HepG2 (cell line): Measurements from ENCODE around the gene RANBP3. TPM values are rescaled to one million over a fixed set of nuclear protein-coding genes. Genes with fewer than 3 reads are reported as not detected.
"Not testable (repeated sequence)": the region's sequence is repeated elsewhere in the genome, so short reads cannot be mapped to it uniquely, and the experiment has no call there.

Experiments used
- ATAC-seq: fragments of 200-7000 bp; cut with Tn5 transposase; 3 replicates; pipeline ENCODE4 v1.9.1; 2020; ENCODE audit warnings: mild to moderate bottlenecking, moderate library complexity
- BruUV-seq: library from RNA; stranded (reverse); fragments of 400-500 nt; replicated peaks from 2 replicates; lab custom pipeline; 2021; lab: Mats Ljungman, UMichigan
- CTCF ChIA-PET: fragments of 300-600 bp; formaldehyde crosslinking; extraction: SDS; loops from one replicate; lab custom pipeline; 2021; ENCODE audit warnings: low total read pairs, inconsistent platforms, low intra/inter-chr PET ratio; lab: Yijun Ruan, JAX
- POLR2A ChIA-PET: fragments of 350-600 bp; sonication (Branson Sonifier 250); formaldehyde crosslinking; loops from one replicate; lab custom pipeline; 2020; ENCODE audit warnings: antibody characterized with exemption, inconsistent platforms; lab: Yijun Ruan, JAX
- DNase-seq: peaks from one replicate; pipeline ENCODE4 v3.0.0-alpha.2; 2015; ENCODE audit warnings: low spot score
- FAIRE-seq: peaks from 3 replicates; lab custom pipeline; 2011; peaks lifted over from hg19 to GRCh38; lab: Jason Lieb, UNC
- H2AFZ ChIP-seq: one replicate; pipeline ENCODE4 v1.6.1; 2011; ENCODE audit warnings: low read length, inconsistent platforms
- H3K27ac ChIP-seq: fragments of 300-600 bp; 3 replicates; pipeline ENCODE4 v1.8.0; 2011; ENCODE audit warnings: mixed run types, mild to moderate bottlenecking, mixed read lengths, low read length, inconsistent platforms; ENCODE audit not compliant: insufficient read depth; ENCODE audit errors: extremely low read length
- H3K27me3 ChIP-seq, 2 experiments: fragments of 200-600 bp in 1 of 2; 2 replicates in 1 of 2; 3 replicates in 1 of 2; pipeline versions ENCODE4 v1.6.0 to v1.8.0; 2011; ENCODE audit warnings: low read length in 2 of 2, mild to moderate bottlenecking in 2 of 2, moderate library complexity in 2 of 2, inconsistent platforms in 1 of 2; ENCODE audit not compliant: insufficient read depth in 2 of 2, control insufficient read depth in 1 of 2
- H3K36me3 ChIP-seq, 2 experiments: fragments of 200-600 bp in 1 of 2; replicated peaks in 1 of 2; 2 replicates in 1 of 2; 3 replicates in 1 of 2; pipeline versions ENCODE4 v1.5.1 to v1.8.0; 2011; ENCODE audit warnings: low read length in 2 of 2, inconsistent platforms in 1 of 2; ENCODE audit not compliant: insufficient read depth in 2 of 2, control insufficient read depth in 1 of 2
- H3K4me1 ChIP-seq: 2 replicates; pipeline ENCODE4 v1.5.1; 2012; ENCODE audit warnings: low read length, inconsistent platforms; ENCODE audit not compliant: insufficient read depth
- H3K4me2 ChIP-seq: 2 replicates; pipeline ENCODE4 v1.6.0; 2011; ENCODE audit warnings: low read depth, low read length, inconsistent platforms
- H3K4me3 ChIP-seq, 3 experiments: fragments of 200-600 bp in 1 of 3; sonication (generic), shearing (Covaris generic) in 1 of 3; replicated peaks in 1 of 3; 2 replicates each; pipeline ENCODE4 v1.5.1; 2011 to 2016; ENCODE audit warnings: low read length in 3 of 3, inconsistent platforms in 2 of 3, low read depth in 2 of 3, mild to moderate bottlenecking in 2 of 3, control low read depth in 1 of 3, mixed read lengths in 1 of 3; ENCODE audit not compliant: insufficient read depth in 1 of 3
- H3K79me2 ChIP-seq: one replicate; pipeline ENCODE4 v1.6.1; 2011; ENCODE audit warnings: low read length, inconsistent platforms; ENCODE audit not compliant: insufficient read depth
- H3K9ac ChIP-seq: 2 replicates; pipeline ENCODE4 v1.6.0; 2011; ENCODE audit warnings: mild to moderate bottlenecking, low read depth, low read length, inconsistent platforms; ENCODE audit not compliant: insufficient read depth
- H3K9me3 ChIP-seq: 2 replicates; pipeline ENCODE4 v1.5.1; 2012; ENCODE audit warnings: mild to moderate bottlenecking, low read length
- H4K20me1 ChIP-seq: 2 replicates; pipeline ENCODE4 v1.6.0; 2011; ENCODE audit warnings: inconsistent platforms, mild to moderate bottlenecking, low read length, moderate library complexity; ENCODE audit not compliant: insufficient read depth
- MAF1 ChIP-seq: sonication (generic); formaldehyde crosslinking; IDR thresholded peaks from 2 replicates; pipeline ENCODE4 v1.5.0; 2020; ENCODE audit warnings: missing genetic modification reagents, borderline replicate concordance
- NAIF1 ChIP-seq: sonication (generic); formaldehyde crosslinking; IDR thresholded peaks from 2 replicates; pipeline ENCODE4 v1.5.0; 2020; ENCODE audit warnings: mild to moderate bottlenecking, missing genetic modification reagents, borderline replicate concordance
- SALL2 ChIP-seq: sonication (generic); formaldehyde crosslinking; IDR thresholded peaks from 2 replicates; pipeline ENCODE4 v1.8.1; 2023; ENCODE audit warnings: mild to moderate bottlenecking, missing genetic modification reagents, inconsistent platforms
- ZNF879 ChIP-seq: sonication (generic); formaldehyde crosslinking; IDR thresholded peaks from 2 replicates; pipeline ENCODE4 v1.8.1; 2023; ENCODE audit warnings: missing genetic modification reagents
- WGBS: methylation state at CpG from one replicate; pipeline ENCODE4 v1.1.6; 2017; ENCODE audit warnings: low lambda C conversion rate; 5-methylcytosine and 5-hydroxymethylcytosine counted together
- in situ Hi-C: cut with HindIII; loops from 2 replicates; pipeline ENCODE4 v1.10.0; 2017; ENCODE audit warnings: low pct_unique_long_range_greater_than_20kb; ENCODE audit not compliant: extremely low pct_ligation_motif_present
- intact Hi-C: fragments of 100-400 bp; cut with micrococcal nuclease; formaldehyde crosslinking; loops from one replicate; pipeline ENCODE4 v1.10.0; 2022; ENCODE audit not compliant: unreplicated experiment
- polyA plus RNA-seq, 8 experiments: library from polyadenylated mRNA; depleted of rRNA in 3 of 8; stranded (reverse) in 7 of 8; unstranded in 1 of 8; fragments of >200 nt; fragmentation: Illumina TruSeq in 4 of 8; extraction: Trizol in 4 of 8; gene quantifications; 2 replicates each; pipeline versions ENCODE4 v1.2.1 to v1.2.3, GENCODE V29; 2011 to 2016; ENCODE audit warnings: low read depth in 4 of 8, missing spikeins in 1 of 8, mixed read lengths in 1 of 8; ENCODE audit not compliant: insufficient read depth in 1 of 8
- total RNA-seq, 5 experiments: library from RNA; depleted of rRNA; stranded (reverse); fragments of >200 nt; fragmentation: Illumina TruSeq; extraction: Trizol; gene quantifications; 2 replicates each; pipeline ENCODE4 v1.2.3, GENCODE V29; 2016; ENCODE audit warnings: low read depth in 1 of 5
- TF ChIP-seq, protein P1 (sequence below): sonication (generic); formaldehyde crosslinking; IDR thresholded peaks from 2 replicates; pipeline ENCODE4 v1.5.0; 2020; ENCODE audit warnings: mild to moderate bottlenecking, missing genetic modification reagents
- TF ChIP-seq, protein P2 (sequence below): sonication (generic); formaldehyde crosslinking; IDR thresholded peaks from 2 replicates; pipeline ENCODE4 v1.5.1; 2020; ENCODE audit warnings: missing genetic modification reagents, mild to moderate bottlenecking, borderline replicate concordance
- TF ChIP-seq, protein P3 (sequence below): sonication (generic); formaldehyde crosslinking; IDR thresholded peaks from 2 replicates; pipeline ENCODE4 v1.8.1; 2023; ENCODE audit warnings: missing genetic modification reagents, inconsistent platforms, borderline replicate concordance

The RANBP3 gene
- total and polyA plus RNA-seq, 2 of the 13 experiments (the other 11 are each of a cell fraction or from before 2014, with no cell fraction given), result 39.5 to 149 TPM

DNA sequence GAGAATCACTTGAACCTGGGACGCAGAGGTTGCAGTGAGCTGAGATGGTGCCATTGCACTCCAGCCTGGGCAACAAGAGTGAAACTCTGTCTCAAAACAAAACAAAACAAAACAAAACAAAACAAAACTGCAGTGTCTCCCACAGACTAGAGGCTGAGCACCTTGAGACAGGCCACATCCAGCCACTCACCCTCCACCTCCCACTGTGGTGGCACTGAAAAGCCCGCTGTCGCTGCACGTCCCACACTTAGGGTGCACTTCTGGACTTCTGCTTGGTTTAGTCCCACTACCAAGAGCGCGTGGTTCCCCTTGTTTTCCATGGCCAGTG, 16.3 kb downstream of the RANBP3 start:
- in situ Hi-C loops, H3K9me3 ChIP-seq, intact Hi-C loops, H2AFZ ChIP-seq, DNase-seq, ATAC-seq, H4K20me1 ChIP-seq, BruUV-seq, H3K27me3 ChIP-seq, FAIRE-seq: not testable (repeated sequence)
- H3K4me1 ChIP-seq, result peaks cover 99% of the 10 kb centered on the region
- WGBS, result 15% methylated on average over 5 of the region's 6 CpGs
- peak overlapping the region in 2 of 3 experiments; percentile 41 to 68; a peak in 4 of 6 replicates for H3K4me3 ChIP-seq
- H3K36me3 ChIP-seq, result peaks cover 10 to 17% of the 10 kb centered on the region in 2 experiments
- peak overlapping the region; percentile 73 for H3K9ac ChIP-seq
- CTCF ChIA-PET, result interaction anchor here (1.6 kb wide), 1 partner anchor 26 kb away, joined by 5 read pairs; no protein-coding TSS in a partner anchor
- peak overlapping the region; percentile 95 for H3K27ac ChIP-seq
- peaks cover 93% of the 10 kb centered on the region for H3K79me2 ChIP-seq
- TF ChIP-seq NAIF1 (CRISPR knock-in tag) (0 out of 2 replicates have a peak, but pooled peaks have one; percentile 1), ZNF879 (0 out of 2 replicates have a peak, but pooled peaks have one; percentile 10), MAF1 (0 out of 2 replicates have a peak, but pooled peaks have one; percentile 56), SALL2 (0 out of 2 replicates have a peak, but pooled peaks have one; percentile 66)
- TF ChIP-seq, protein P1, sequence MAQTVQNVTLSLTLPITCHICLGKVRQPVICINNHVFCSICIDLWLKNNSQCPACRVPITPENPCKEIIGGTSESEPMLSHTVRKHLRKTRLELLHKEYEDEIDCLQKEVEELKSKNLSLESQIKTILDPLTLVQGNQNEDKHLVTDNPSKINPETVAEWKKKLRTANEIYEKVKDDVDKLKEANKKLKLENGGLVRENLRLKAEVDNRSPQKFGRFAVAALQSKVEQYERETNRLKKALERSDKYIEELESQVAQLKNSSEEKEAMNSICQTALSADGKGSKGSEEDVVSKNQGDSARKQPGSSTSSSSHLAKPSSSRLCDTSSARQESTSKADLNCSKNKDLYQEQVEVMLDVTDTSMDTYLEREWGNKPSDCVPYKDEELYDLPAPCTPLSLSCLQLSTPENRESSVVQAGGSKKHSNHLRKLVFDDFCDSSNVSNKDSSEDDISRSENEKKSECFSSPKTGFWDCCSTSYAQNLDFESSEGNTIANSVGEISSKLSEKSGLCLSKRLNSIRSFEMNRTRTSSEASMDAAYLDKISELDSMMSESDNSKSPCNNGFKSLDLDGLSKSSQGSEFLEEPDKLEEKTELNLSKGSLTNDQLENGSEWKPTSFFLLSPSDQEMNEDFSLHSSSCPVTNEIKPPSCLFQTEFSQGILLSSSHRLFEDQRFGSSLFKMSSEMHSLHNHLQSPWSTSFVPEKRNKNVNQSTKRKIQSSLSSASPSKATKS (CRISPR knock-in tag), result peak; percentile 9; the same call in 1 of the 2 replicates
- TF ChIP-seq, protein P2, sequence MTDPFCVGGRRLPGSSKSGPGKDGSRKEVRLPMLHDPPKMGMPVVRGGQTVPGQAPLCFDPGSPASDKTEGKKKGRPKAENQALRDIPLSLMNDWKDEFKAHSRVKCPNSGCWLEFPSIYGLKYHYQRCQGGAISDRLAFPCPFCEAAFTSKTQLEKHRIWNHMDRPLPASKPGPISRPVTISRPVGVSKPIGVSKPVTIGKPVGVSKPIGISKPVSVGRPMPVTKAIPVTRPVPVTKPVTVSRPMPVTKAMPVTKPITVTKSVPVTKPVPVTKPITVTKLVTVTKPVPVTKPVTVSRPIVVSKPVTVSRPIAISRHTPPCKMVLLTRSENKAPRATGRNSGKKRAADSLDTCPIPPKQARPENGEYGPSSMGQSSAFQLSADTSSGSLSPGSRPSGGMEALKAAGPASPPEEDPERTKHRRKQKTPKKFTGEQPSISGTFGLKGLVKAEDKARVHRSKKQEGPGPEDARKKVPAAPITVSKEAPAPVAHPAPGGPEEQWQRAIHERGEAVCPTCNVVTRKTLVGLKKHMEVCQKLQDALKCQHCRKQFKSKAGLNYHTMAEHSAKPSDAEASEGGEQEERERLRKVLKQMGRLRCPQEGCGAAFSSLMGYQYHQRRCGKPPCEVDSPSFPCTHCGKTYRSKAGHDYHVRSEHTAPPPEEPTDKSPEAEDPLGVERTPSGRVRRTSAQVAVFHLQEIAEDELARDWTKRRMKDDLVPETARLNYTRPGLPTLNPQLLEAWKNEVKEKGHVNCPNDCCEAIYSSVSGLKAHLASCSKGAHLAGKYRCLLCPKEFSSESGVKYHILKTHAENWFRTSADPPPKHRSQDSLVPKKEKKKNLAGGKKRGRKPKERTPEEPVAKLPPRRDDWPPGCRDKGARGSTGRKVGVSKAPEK (CRISPR knock-in tag), result 0 out of 2 replicates have a peak, but pooled peaks have one; percentile 65
- TF ChIP-seq, protein P3, sequence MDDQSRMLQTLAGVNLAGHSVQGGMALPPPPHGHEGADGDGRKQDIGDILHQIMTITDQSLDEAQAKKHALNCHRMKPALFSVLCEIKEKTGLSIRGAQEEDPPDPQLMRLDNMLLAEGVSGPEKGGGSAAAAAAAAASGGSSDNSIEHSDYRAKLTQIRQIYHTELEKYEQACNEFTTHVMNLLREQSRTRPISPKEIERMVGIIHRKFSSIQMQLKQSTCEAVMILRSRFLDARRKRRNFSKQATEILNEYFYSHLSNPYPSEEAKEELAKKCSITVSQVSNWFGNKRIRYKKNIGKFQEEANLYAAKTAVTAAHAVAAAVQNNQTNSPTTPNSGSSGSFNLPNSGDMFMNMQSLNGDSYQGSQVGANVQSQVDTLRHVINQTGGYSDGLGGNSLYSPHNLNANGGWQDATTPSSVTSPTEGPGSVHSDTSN (CRISPR knock-in tag), result peak; percentile 36; the same call in 1 of the 2 replicates
- peak overlapping the region; percentile 87 for H3K4me2 ChIP-seq
- POLR2A ChIA-PET, result interaction anchor here (1.0 to 2.4 kb wide), 8 partner anchors 10 to 58 kb away, joined by 3 to 30 read pairs (median 8); partner anchors contain the start of genes NDUFA11 and RANBP3
